Large intestine (tissue), 1 donor: Measurements from ENCODE around the gene DGKH. TPM values are rescaled to one million over a fixed set of nuclear protein-coding genes. Genes with fewer than 3 reads are reported as not detected.

Experiments
- polyA plus RNA-seq: library from polyadenylated mRNA; unstranded; fragments of 120-200 nt; gene quantifications from one replicate; pipeline ENCODE4 v1.2.1, GENCODE V29; 2013

DGKH gene
- polyA plus RNA-seq, 1 donor: 6.9 TPM

Other genes starting within 250 kb of the DGKH start
- 11.6 TPM for gene VWA8, start 87.5 kb upstream of the DGKH start, polyA plus RNA-seq
- gene AKAP11, start 223.5 kb downstream of the DGKH start, polyA plus RNA-seq: 28.2 TPM